Mammary epithelial cell (primary cell): ENCODE data around the gene COL26A1.

Experiments
- EZH2 ChIP-seq: IDR thresholded peaks from 2 replicates; pipeline ENCODE4 v1.6.1; 2012; ENCODE audit warnings: low read length, inconsistent platforms, borderline replicate concordance
- TF ChIP-seq, protein P1 (sequence below), 2 donors: IDR thresholded peaks in 1 of 2; conservative IDR thresholded peaks in 1 of 2; 2 replicates each; pipeline ENCODE4 v1.5.1; 2011 to 2012; ENCODE audit warnings: inconsistent platforms in 2 of 2, low read length in 2 of 2, mild to moderate bottlenecking in 2 of 2, control low read depth in 1 of 2, low read depth in 1 of 2; ENCODE audit not compliant: insufficient read depth in 1 of 2; ENCODE audit errors: extremely low read depth in 1 of 2

DNA sequence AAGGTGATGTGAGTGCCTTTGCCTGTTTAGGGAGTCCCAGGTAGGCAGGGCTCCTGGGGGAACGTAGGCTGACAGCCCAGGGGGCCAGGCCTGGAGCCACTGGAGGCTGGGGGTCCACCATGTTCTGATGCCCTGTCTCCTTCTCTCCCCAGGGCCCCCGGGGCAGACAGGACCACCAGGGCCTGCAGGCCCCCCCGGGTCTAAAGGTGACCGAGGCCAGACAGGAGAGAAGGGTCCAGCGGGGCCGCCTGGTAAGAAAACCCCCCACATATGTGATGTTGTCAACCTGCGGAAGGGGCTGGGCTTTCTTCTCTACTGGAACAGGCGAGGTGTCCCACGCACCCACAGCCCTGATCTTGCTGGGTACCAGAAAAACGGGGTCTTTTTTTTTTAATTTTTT, 181.2 kb downstream of the COL26A1 start:
- TF ChIP-seq, protein P1, sequence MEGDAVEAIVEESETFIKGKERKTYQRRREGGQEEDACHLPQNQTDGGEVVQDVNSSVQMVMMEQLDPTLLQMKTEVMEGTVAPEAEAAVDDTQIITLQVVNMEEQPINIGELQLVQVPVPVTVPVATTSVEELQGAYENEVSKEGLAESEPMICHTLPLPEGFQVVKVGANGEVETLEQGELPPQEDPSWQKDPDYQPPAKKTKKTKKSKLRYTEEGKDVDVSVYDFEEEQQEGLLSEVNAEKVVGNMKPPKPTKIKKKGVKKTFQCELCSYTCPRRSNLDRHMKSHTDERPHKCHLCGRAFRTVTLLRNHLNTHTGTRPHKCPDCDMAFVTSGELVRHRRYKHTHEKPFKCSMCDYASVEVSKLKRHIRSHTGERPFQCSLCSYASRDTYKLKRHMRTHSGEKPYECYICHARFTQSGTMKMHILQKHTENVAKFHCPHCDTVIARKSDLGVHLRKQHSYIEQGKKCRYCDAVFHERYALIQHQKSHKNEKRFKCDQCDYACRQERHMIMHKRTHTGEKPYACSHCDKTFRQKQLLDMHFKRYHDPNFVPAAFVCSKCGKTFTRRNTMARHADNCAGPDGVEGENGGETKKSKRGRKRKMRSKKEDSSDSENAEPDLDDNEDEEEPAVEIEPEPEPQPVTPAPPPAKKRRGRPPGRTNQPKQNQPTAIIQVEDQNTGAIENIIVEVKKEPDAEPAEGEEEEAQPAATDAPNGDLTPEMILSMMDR (conservative IDR thresholded peaks at IDR 0.05 in 1 of 2, IDR thresholded peaks at IDR 0.05 in 1 of 2; ENCODE audit: extremely low read depth in 1 of 2, insufficient read depth in 1 of 2, low read depth in 1 of 2, low read length in 2 of 2) = no peak
- no peak for TF ChIP-seq EZH2
